Nephron progenitor cell (in vitro differentiated cells): ENCODE results near the gene OR9A4.

Experiments used
- DNase-seq: peaks from one replicate; pipeline ENCODE4 v3.0.0; 2021
- H3K27ac Mint-ChIP-seq: 2 replicates; pipeline ENCODE4 v1.8.0; 2021; ENCODE audit warnings: mild to moderate bottlenecking, moderate library complexity, mixed read lengths
- H3K27me3 Mint-ChIP-seq: 2 replicates; pipeline ENCODE4 v1.8.0; 2021; ENCODE audit warnings: mild to moderate bottlenecking, low read depth, mixed read lengths; ENCODE audit not compliant: poor library complexity
- H3K36me3 Mint-ChIP-seq: 2 replicates; pipeline ENCODE4 v1.8.0; 2021; ENCODE audit warnings: low read depth, mixed read lengths
- H3K4me1 Mint-ChIP-seq: 2 replicates; pipeline ENCODE4 v1.8.0; 2021; ENCODE audit warnings: mixed read lengths
- H3K4me3 Mint-ChIP-seq: 2 replicates; pipeline ENCODE4 v1.8.0; 2021; ENCODE audit warnings: mild to moderate bottlenecking, moderate library complexity, mixed read lengths
- H3K9me3 Mint-ChIP-seq: 2 replicates; pipeline ENCODE4 v1.8.0; 2021; ENCODE audit warnings: mild to moderate bottlenecking, moderate library complexity, mixed read lengths
- CTCF ChIP-seq: fragments of 200-600 bp; sonication (generic); IDR thresholded peaks from 2 replicates; pipeline ENCODE4 v1.5.0; 2021; ENCODE audit warnings: antibody characterized with exemption

The OR9A4 gene

GRCh38 chr7:141949021-141949420 is 32.8 kb downstream of the OR9A4 start:
- no peak for TF ChIP-seq CTCF
- Mint-ChIP-seq H3K27ac (no peak overlapping the region), H3K36me3 (no peaks in the 10 kb centered on the region), H3K27me3 (peaks cover 15% of the 10 kb centered on the region), H3K4me1 (no peaks in the 10 kb centered on the region), H3K4me3 (no peak overlapping the region), H3K9me3 (no peaks in the 10 kb centered on the region)
- DNase-seq: no peak

GRCh38 chr7:141949451-141949850 is 33.3 kb downstream of the OR9A4 start:
- no peaks in the 10 kb centered on the region for H3K9me3 Mint-ChIP-seq
- no peak for TF ChIP-seq CTCF
- no peaks in the 10 kb centered on the region for H3K4me1 Mint-ChIP-seq
- peaks cover 16% of the 10 kb centered on the region for H3K27me3 Mint-ChIP-seq
- DNase-seq: no peak
- H3K27ac Mint-ChIP-seq: no peak overlapping the region
- no peaks in the 10 kb centered on the region for H3K36me3 Mint-ChIP-seq
- H3K4me3 Mint-ChIP-seq: no peak overlapping the region

- Mint-ChIP-seq H3K27ac (no peak overlapping the region), H3K4me1 (no peaks in the 10 kb centered on the region), H3K4me3 (no peak overlapping the region), H3K27me3 (peaks cover 19% of the 10 kb centered on the region), H3K9me3 (no peaks in the 10 kb centered on the region), H3K36me3 (no peaks in the 10 kb centered on the region)
- TF ChIP-seq CTCF: no peak
- DNase-seq: no peak
These were observed 33.7 kb downstream of the OR9A4 start for GRCh38 chr7:141949911-141950310.

GRCh38 chr7:141950806-141951205 is 34.6 kb downstream of the OR9A4 start:
- Mint-ChIP-seq H3K27me3 (peaks cover 18% of the 10 kb centered on the region), H3K4me1 (no peaks in the 10 kb centered on the region), H3K27ac (no peak overlapping the region), H3K9me3 (no peaks in the 10 kb centered on the region), H3K36me3 (no peaks in the 10 kb centered on the region), H3K4me3 (no peak overlapping the region)
- no peak for DNase-seq
- TF ChIP-seq CTCF: no peak

- TF ChIP-seq CTCF: no peak
- no peak overlapping the region for H3K4me3 Mint-ChIP-seq
- no peaks in the 10 kb centered on the region for H3K4me1 Mint-ChIP-seq
- H3K27me3 Mint-ChIP-seq: peaks cover 13% of the 10 kb centered on the region
- H3K36me3 Mint-ChIP-seq: no peaks in the 10 kb centered on the region
- H3K27ac Mint-ChIP-seq: no peak overlapping the region
- H3K9me3 Mint-ChIP-seq: no peaks in the 10 kb centered on the region
- DNase-seq: no peak
These were observed 36.3 kb downstream of the OR9A4 start for GRCh38 chr7:141952461-141952860.

- peaks cover 8% of the 10 kb centered on the region for H3K27me3 Mint-ChIP-seq
- no peak overlapping the region for H3K4me3 Mint-ChIP-seq
- H3K9me3 Mint-ChIP-seq: no peaks in the 10 kb centered on the region
- no peaks in the 10 kb centered on the region for H3K4me1 Mint-ChIP-seq
- H3K27ac Mint-ChIP-seq: no peak overlapping the region
- TF ChIP-seq CTCF: no peak
- no peak for DNase-seq
- no peaks in the 10 kb centered on the region for H3K36me3 Mint-ChIP-seq
These were observed 38.1 kb downstream of the OR9A4 start for GRCh38 chr7:141954334-141954733.
